K562 (cell line): ENCODE measurements around the gene XKR7. TPM values are rescaled to one million over a fixed set of nuclear protein-coding genes. Genes with fewer than 3 reads are reported as not detected.

ENCODE experiments used
- ATAC-seq: fragments of 200-7000 bp; cut with Tn5 transposase; 3 replicates; pipeline ENCODE4 v1.9.1; 2020; ENCODE audit warnings: moderate library complexity
- BruUV-seq: library from RNA; stranded (reverse); fragments of 400-500 nt; replicated peaks from 2 replicates; lab custom pipeline; 2021; lab: Mats Ljungman, UMichigan
- CTCF ChIA-PET: fragments of 300-600 bp; formaldehyde crosslinking; extraction: SDS; loops from one replicate; lab custom pipeline; 2021; ENCODE audit warnings: low intra/inter-chr PET ratio; lab: Yijun Ruan, JAX
- POLR2A ChIA-PET: fragments of 300-600, 350-650 bp; sonication (Branson Sonifier 250); formaldehyde crosslinking; extraction: SDS; loops from one replicate; lab custom pipeline; 2021; ENCODE audit warnings: antibody characterized with exemption, inconsistent platforms; lab: Yijun Ruan, JAX
- DNase-seq, 4 experiments: peaks; one replicate each; pipeline versions ENCODE4 v3.0.0 to v3.0.0-alpha.2; 2011 to 2018; ENCODE audit warnings: low spot score in 3 of 4, mixed read lengths in 3 of 4; ENCODE audit errors: extremely low read depth in 1 of 4
- FAIRE-seq: peaks from 2 replicates; lab custom pipeline; 2011; peaks lifted over from hg19 to GRCh38; lab: Jason Lieb, UNC
- H2AFZ ChIP-seq: 2 replicates; pipeline ENCODE4 v1.6.0; 2011; ENCODE audit warnings: low read depth, low read length, control low read depth, inconsistent platforms
- H3K27ac ChIP-seq: fragments of 200-600 bp; 3 replicates; pipeline ENCODE4 v1.8.0; 2011; ENCODE audit warnings: low read depth, mild to moderate bottlenecking, control low read depth, inconsistent platforms, low read length, moderate library complexity, mixed read lengths; ENCODE audit errors: extremely low read depth
- H3K27me3 ChIP-seq, 2 experiments: fragments of 300-600 bp in 1 of 2; 2 replicates in 1 of 2; 3 replicates in 1 of 2; pipeline versions ENCODE4 v1.6.0 to v1.8.0; 2011; ENCODE audit warnings: inconsistent platforms in 2 of 2, low read length in 2 of 2, mild to moderate bottlenecking in 1 of 2, mixed read lengths in 1 of 2, moderate library complexity in 1 of 2; ENCODE audit not compliant: control insufficient read depth in 2 of 2, insufficient read depth in 2 of 2
- H3K36me3 ChIP-seq: fragments of 300-600 bp; 3 replicates; pipeline ENCODE4 v1.8.0; 2011; ENCODE audit warnings: mild to moderate bottlenecking, low read length, inconsistent platforms; ENCODE audit not compliant: control insufficient read depth, insufficient read depth
- H3K4me1 ChIP-seq, 2 experiments: fragments of 200-600 bp in 1 of 2; replicated peaks in 1 of 2; 2 replicates in 1 of 2; 3 replicates in 1 of 2; pipeline versions ENCODE4 v1.5.1 to v1.8.0; 2011; ENCODE audit warnings: inconsistent platforms in 2 of 2, low read length in 2 of 2, mild to moderate bottlenecking in 1 of 2, mixed read lengths in 1 of 2, moderate library complexity in 1 of 2; ENCODE audit not compliant: control insufficient read depth in 2 of 2, insufficient read depth in 2 of 2
- H3K4me2 ChIP-seq: 2 replicates; pipeline ENCODE4 v1.6.1; 2011; ENCODE audit warnings: low read length, control low read depth, inconsistent platforms, mixed read lengths; ENCODE audit not compliant: insufficient read depth
- H3K4me3 ChIP-seq: fragments of 200-600 bp; sonication (generic), shearing (Covaris generic); 2 replicates; pipeline ENCODE4 v1.5.1; 2016; ENCODE audit warnings: control low read depth, inconsistent platforms
- H3K79me2 ChIP-seq: fragments of 200-600 bp; 3 replicates; pipeline ENCODE4 v1.8.0; 2011; ENCODE audit warnings: low read length, inconsistent platforms; ENCODE audit not compliant: control insufficient read depth, insufficient read depth
- H3K9ac ChIP-seq, 2 experiments: 2 replicates each; pipeline versions ENCODE4 v1.6.0 to v1.6.1; 2011; ENCODE audit warnings: low read depth in 2 of 2, low read length in 2 of 2, control low read depth in 1 of 2, inconsistent platforms in 1 of 2, mild to moderate bottlenecking in 1 of 2, mixed read lengths in 1 of 2; ENCODE audit not compliant: insufficient read depth in 1 of 2
- H3K9me1 ChIP-seq: one replicate; pipeline ENCODE4 v1.6.0; 2011; ENCODE audit warnings: inconsistent platforms, mild to moderate bottlenecking, low read length, moderate library complexity; ENCODE audit not compliant: control insufficient read depth, insufficient read depth
- H3K9me3 ChIP-seq: replicated peaks from 2 replicates; pipeline ENCODE4 v1.5.1; 2011; ENCODE audit warnings: low read depth, low read length, inconsistent platforms; ENCODE audit not compliant: control insufficient read depth, insufficient read depth
- H4K20me1 ChIP-seq: replicated peaks from 2 replicates; pipeline ENCODE4 v1.6.1; 2011; ENCODE audit warnings: low read length, inconsistent platforms, mixed read lengths; ENCODE audit not compliant: control insufficient read depth, insufficient read depth
- PKNOX1 ChIP-seq: fragments of 450-650 bp; IDR thresholded peaks from 2 replicates; pipeline ENCODE4 v1.6.1; 2016
- ZNF740 ChIP-seq, 3 experiments: fragments of 200-800 bp in 1 of 3; sonication (Bioruptor generic) in 1 of 3; sonication (generic) in 1 of 3; formaldehyde crosslinking in 1 of 3; IDR thresholded peaks; 2 replicates each; pipeline versions ENCODE4 v1.6.1 to v1.8.0; 2016 to 2022; ENCODE audit warnings: mild to moderate bottlenecking in 2 of 3, missing compliant biosample characterization in 2 of 3, missing genetic modification characterization in 2 of 3, missing genetic modification reagents in 1 of 3
- WGBS: fragments of 100-300 bp; shearing (Covaris generic); methylation state at CpG from one replicate; pipeline ENCODE4 v1.1.6; 2016; ENCODE audit warnings: low coverage, mixed read lengths; ENCODE audit not compliant: insufficient coverage; ENCODE audit errors: missing lambda C conversion rate; 5-methylcytosine and 5-hydroxymethylcytosine counted together
- in situ Hi-C: fragments of 300-500 bp; cut with MboI; formaldehyde crosslinking; loops from 4 replicates; pipeline ENCODE4 v1.15.0; 2018; ENCODE audit warnings: inconsistent platforms, mixed read lengths
- intact Hi-C: fragments of 100-400 bp; cut with micrococcal nuclease; formaldehyde crosslinking; loops from 2 replicates; pipeline ENCODE4 v1.14.2; 2022
- polyA plus RNA-seq, 8 experiments: library from polyadenylated mRNA; depleted of rRNA in 4 of 8; stranded (reverse) in 5 of 8; unstranded in 3 of 8; fragments of >200 nt; fragmentation: Nextera tagmentation in 2 of 8; fragmentation: Illumina TruSeq in 1 of 8; extraction: Ambion mirVana in 2 of 8; extraction: Trizol in 1 of 8; gene quantifications; 2 replicates each; pipeline versions ENCODE4 v1.2.1 to v1.2.3, GENCODE V29; 2011 to 2014; ENCODE audit warnings: inconsistent platforms in 1 of 8, missing spikeins in 1 of 8
- total RNA-seq, 7 experiments: library from RNA; depleted of rRNA in 6 of 7; stranded (reverse); fragments of >200 nt in 6 of 7; fragmentation: Illumina TruSeq in 2 of 7; extraction: Trizol in 2 of 7; gene quantifications; 2 replicates each; pipeline versions ENCODE4 v1.2.1 to v1.2.3, GENCODE V29; 2011 to 2021; ENCODE audit warnings: low replicate concordance in 1 of 7

XKR7 gene
- total and polyA plus RNA-seq, 9 of the 15 experiments (the other 6 are each of a cell fraction or from before 2014, with no cell fraction given), result 0.02 TPM; not detected in 8

GRCh38 chr20:31923388-31924331 lies 44.3 kb upstream of the XKR7 start:
- peaks cover 23% of the 10 kb centered on the region for H4K20me1 ChIP-seq
- peaks cover 3% of the 10 kb centered on the region for H3K9me1 ChIP-seq
- no peak overlapping the region for H3K4me3 ChIP-seq
- in situ Hi-C loops (no loop called here), intact Hi-C loops (no loop called here)
- BruUV-seq, result no TSS peak
- H3K4me2 ChIP-seq, result no peak overlapping the region
- ATAC-seq (peak; percentile 38; the same call in 2 of the 3 replicates), FAIRE-seq (no peak), DNase-seq (no peak)
- TF ChIP-seq ZNF740 (CRISPR knock-in tag; IDR thresholded peaks at IDR 0.05) (no peak), ZNF740 (tag; IDR thresholded peaks at IDR 0.05) (no peak), PKNOX1 (0 out of 2 replicates have a peak, but pooled peaks have one; percentile 9)
- H3K4me1 ChIP-seq, result peaks cover 5 to 12% of the 10 kb centered on the region in 2 experiments
- no peaks in the 10 kb centered on the region for H3K36me3 ChIP-seq
- H3K9me3 ChIP-seq, result no peaks in the 10 kb centered on the region
- CTCF ChIA-PET, result interaction anchor here (0.5 kb wide), 1 partner anchor 789 kb away, joined by 6 read pairs; no protein-coding TSS in a partner anchor
- no peak overlapping the region for H3K27ac ChIP-seq
- H3K79me2 ChIP-seq, result no peaks in the 10 kb centered on the region
- no peak overlapping the region for H2AFZ ChIP-seq
- WGBS, result 14% methylated on average over 13 of the region's 13 CpGs
- H3K9ac ChIP-seq, result no peak overlapping the region
- POLR2A ChIA-PET, result interaction anchor here (0.5 to 0.7 kb wide), 3 partner anchors 10 to 77 kb away, joined by 3 to 4 read pairs (median 3); no protein-coding TSS in a partner anchor
- H3K27me3 ChIP-seq, result peaks cover 4 to 41% of the 10 kb centered on the region in 2 experiments; a peak in 3 of 5 replicates
